HG03432 (cell line): ENCODE data around the gene EIF3I.

Source experiments
- ATAC-seq: cut with Tn5 transposase; IDR thresholded peaks from one replicate; pipeline ENCODE4 v1.9.1; 2021; ENCODE audit warnings: mild to moderate bottlenecking, moderate library complexity; ENCODE audit not compliant: unreplicated experiment

The EIF3I gene

DNA sequence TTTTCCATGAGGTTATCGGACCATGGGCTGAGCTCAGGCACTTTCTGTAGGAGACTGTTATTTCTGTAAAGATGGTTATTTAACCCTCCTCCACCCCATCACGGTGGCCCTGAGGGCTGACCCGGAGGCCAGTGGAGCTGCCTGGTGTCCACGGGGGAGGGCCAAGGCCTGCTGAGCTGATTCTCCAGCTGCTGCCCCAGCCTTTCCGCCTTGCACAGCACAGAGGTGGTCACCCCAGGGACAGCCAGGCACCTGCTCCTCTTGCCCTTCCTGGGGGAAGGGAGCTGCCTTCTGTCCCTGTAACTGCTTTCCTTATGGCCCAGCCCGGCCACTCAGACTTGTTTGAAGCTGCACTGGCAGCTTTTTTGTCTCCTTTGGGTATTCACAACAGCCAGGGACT lies 24.4 kb upstream of the EIF3I start:
- ATAC-seq, result no peak

DNA sequence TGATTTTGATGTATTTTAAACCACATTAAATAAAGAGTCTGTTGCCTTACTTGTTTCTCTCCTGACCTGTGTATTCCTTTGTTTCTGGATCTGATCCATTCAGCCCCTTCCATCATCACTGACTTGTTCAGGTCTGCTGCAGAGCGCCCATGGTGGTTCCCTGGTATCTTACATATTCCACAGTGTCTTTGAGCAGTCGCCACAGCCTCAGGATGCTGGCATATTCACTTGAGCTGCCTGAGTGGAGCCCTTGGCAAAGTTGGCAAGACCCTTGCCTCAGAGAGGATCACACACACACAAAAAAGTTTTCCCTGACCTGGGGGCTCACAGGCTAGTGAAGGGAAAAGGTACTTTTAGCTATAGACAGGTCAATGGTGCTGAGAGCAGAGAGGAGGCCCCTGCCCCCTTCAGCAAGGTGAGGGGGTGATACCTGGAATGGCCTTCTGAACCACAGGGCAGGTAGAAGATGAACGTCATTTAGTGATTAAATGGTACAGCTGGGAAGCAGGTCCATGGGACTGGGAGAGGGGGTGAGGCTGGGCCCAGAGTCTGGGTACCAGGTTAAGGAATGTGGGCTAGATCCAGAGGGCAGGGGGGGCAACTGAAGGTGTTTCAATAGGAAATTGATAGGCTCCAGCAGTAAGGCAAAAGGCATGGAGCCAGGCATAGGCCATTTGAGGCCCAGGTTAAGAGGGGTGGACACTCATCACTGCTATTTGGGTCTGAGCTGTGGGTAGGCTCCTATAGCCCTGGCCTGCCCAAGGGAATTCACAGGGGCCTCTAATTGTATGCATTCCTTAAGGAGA lies 23.8 kb upstream of the EIF3I start:
- ATAC-seq, result no peak

DNA sequence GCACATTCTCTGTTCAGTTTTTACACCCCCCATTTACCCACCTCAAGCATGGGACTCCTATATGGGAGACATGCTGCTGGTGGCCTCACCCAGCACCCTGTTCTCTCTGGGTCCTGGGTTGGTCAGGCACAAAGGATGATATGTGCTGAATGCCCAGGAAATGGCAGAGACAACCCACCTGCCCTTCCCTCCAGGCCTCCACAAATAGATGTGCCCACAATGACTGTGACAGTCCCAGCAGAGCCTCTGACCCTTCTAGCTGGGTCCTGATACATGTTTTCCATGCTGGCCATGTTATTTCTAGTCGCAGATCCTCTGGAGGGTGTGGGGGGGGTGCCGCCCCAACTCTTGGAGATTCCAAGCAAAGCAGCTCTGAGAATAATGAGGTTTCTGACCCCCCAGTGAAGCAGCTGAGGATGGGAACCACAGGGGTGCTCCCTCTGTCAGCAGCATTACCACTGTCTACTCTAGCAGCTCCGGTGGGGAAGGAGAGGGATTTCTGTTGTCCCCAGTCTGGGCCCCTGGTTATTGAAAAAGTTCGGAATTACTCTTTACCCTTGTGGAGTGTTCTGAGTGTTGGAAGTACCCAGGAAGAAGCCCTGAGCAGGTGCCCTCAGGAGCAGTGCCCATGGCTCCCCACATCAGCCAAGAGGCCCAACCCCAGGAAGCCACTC lies 23.0 kb upstream of the EIF3I start:
- ATAC-seq, result no peak

DNA sequence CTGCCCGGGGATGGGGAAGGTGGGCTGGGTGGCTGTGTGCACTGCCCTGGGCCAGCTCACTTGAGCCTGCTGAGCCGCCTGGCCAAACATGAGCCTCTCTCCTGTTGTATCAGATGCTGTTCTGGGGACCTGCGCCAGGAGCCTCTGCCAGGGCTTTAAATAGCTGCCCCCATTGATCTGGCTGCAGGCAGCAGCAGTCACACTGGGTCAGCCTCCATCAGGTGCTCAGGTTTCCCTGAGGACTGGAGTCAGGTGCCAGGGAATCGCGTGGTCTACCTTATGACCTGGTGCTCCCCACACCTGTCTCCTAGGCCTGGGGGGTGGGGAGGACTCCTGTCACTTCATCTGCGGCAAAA lies 22.5 kb upstream of the EIF3I start:
- no peak for ATAC-seq

DNA sequence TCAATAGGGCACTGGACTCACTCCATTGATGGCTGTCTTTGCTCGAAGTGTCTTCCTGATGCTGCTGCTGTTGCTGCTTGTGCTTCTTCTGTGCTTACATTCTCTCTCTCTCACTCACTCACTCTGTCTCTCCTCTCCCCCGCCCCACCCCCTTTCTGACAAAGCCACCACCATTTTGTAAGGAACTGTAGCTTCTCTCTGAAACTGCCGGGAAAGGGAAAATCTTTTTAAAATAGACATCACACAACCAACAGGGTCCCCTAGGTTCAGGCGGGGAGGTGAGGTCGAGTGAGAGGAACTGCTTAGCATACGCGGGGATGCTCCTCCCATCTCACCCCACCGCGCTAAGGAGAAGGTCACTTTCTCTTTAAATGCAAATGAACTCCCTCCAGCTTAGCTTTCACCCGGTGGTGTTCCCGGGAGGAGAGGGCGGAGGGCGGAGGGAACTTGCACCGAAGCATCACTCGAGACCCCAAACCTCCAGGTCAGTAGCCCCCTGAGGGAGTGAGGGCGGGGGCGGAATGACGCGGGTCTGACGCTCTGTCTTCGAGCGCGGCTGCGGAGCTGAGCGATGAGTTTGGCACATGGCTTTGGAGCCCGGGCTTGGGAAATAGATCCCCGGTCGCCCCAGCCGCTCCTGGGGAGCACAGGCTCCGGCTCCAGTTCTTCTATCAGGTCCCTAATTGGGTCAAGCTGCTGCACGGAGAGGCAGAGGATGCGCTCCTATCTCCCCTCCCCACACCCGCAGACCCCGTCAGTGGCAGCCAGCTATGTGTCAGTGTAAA lies 21.8 kb upstream of the EIF3I start, which contains the start of gene CCDC28B:
CCDC28B (plus strand) TSS at position 370 of the 785 bp plus-strand sequence. CDS start 1,341 bp downstream, outside the sequence.
- peak; percentile 37 for ATAC-seq

DNA sequence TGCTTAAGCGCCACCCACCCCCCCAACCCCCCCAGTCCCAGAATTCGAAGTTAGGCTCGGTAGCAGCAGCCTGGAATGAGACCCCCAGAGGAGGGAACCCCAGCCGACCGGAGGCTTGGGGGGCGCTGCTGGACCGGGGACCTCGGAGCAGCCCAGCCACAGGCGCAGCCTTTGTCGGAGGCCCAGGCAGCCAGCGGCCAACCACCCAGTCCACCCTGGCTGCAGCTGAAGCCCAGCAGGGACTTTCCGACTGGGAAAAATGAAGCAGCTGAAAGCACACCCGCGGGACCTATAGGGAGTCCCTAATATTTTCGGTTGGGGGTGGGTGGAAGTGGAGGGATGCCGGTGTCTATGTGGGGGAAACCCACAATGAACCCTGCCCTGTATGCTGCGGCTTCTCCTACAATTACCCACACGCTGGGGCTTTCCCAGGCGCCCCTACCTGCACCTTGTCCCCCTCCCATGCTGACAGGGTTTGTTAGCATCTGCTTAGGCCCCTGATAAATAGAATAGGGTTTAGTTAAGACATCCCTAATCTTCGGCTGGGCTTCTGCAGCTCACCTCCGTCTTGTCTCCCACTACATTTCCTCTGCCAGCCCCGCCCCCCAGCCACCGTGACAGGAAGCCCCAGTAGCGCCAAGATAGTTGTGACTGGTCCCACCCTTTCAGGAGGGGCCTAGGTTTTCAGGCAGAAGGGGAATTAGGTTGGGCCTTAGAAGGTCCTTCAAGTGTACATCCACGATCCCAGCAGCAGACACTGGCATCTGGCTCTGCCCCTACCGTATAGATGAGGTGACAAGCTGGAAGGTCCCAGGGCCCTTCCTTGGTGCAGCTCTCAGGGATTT lies 21.0 kb upstream of the EIF3I start:
- peak; percentile 34 for ATAC-seq

DNA sequence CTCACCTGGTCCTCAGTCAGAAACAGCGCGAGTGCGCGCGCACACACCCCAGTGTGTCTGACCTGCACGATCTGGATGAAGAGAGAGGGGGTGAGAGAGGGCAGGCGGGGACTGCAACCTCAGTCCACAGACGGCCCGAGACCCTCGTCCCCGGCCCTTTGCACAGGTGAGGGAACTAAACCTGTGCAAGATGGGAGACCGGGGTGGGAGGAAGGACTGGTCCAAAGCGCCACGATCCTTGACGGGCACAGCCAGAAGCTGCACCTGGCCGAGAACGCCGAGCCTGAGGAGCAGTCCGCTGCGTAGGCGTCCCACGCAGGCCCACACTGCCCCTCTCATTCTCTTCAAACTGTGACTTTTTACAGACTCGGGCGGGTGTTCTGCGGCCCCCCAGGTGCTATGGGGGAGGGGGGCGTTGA lies 17.3 kb upstream of the EIF3I start:
- no peak for ATAC-seq

DNA sequence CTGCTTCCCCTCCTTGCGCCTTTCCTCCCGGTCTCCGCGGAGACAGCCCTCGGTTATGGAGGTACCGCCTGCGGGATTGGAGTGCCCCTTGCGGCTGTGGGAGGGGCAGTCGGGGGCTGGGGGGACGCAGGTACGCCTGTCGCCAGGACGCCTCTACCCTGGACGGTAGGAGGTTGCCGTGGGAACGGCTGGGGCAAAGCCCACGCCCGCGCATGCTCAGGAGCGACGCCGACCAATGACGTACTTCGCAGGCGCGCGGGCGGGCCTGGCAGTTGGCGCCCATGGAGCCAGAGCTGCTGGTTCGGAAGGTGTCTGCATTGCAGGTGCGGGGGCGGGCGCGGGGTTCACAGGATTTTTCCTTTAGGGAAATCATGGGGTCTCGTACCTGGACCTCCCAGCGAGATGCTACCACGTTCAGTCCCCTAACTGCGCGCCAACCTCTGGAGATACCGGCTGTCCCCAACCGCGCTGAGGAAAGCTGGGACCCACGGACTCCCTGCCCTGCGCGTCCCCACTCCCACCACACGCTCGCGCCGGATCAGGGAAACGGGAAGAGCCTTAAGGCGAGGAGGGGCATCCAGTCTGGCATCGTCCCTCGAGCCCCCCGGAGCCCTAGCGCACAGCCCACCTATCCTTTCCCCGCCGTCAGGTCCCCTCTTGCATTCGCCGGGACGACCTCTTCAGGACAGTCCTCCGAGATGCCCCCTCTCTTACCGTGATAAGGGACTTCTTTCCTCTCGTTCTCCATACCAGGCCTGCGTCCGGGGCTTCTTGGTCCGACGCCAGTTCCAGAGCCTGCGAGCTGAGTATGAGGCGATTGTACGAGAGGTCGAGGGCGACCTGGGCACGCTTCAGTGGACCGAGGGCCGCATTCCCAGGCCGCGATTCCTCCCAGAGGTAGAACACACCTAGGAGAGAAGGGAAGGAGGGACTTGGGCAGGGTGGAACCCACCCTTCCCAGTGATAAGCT lies 16.5 kb upstream of the EIF3I start, which contains the start of gene IQCC:
IQCC (plus strand) TSS at position 271 of the 970 bp plus-strand sequence; CDS start at position 282, 11 bp downstream.
- ATAC-seq, result peak; percentile 63

DNA sequence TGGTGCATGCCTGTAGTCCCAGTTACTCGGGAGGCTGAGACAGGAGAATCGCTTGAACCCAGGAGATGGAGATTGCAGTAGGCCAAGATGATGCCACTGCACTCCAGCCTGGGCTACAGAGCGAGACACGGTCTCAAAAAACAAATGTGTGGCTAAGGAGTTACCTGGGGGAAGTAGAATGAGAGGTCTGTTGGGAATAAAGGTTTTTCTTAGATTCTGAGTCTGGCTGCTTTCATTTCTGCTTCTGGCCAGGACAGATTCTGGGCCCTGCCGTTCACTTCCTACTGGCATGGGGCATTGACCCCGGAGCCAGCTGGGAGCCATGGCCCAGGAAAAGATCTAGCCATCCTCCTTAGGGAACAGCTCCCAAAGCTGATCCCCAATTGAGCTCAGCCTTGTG lies 13.7 kb upstream of the EIF3I start:
- ATAC-seq, result no peak

DNA sequence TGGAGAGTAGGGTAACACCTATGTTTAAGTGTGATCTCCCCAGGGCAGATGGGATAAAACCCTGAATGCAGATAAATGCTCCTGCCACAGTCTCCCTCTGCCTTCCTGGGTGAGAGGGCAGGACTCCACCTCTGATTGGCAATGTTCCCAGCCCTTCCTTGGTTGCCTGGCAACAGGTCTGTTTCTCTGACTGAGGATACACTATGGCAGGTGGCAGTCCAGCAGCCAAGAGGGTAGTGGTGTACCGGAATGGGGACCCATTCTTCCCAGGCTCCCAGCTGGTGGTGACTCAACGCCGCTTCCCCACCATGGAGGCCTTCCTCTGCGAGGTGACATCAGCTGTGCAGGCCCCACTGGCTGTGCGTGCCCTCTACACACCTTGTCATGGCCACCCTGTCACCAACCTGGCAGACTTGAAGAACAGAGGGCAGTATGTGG lies 13.3 kb upstream of the EIF3I start, which contains the start of gene DCDC2B:
DCDC2B (plus strand) TSS at position 199 of the 438 bp plus-strand sequence; CDS start at position 204, 5 bp downstream.
- no peak for ATAC-seq

DNA sequence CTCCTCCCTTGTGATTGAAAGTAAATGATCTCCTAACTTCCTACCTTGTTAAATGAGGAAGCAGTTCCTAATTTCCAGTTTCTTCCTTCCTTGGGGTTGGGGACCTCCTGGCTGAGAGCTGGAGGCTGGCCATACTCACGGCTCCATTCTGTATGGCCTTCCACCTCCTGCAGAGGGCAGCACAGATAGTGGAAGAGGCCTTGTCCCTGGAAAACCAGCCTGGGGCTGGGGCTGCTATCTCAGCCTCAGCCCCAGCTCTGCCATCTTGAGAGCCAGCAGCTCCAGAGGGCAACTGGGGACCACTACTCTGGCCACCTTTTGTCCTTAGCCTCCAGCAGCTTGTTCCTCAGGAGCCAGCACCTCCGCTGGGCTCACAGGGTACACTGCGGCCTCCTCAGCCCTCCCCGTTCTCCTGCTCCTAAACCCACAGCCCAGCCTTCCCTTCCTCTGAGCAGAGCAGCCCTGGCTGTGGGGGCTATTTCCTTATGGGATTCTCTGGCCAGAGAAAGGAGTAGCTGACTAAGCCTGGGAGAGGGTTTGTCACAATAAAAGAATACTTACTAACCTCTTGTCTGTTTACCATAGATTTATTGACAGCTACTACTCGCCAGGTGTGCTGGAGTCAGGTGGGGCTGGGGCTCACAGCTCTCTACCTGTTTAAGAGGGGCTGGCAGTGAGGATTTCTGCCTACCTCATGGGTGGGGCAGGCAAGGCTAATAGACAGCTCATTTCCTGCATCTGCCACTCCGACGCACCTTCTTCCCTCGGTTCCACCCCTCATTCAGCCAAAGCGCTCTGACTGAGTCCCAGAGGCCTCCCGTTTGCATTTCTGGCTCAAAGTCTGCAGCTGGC lies 6.4 kb upstream of the EIF3I start:
- ATAC-seq, result no peak

DNA sequence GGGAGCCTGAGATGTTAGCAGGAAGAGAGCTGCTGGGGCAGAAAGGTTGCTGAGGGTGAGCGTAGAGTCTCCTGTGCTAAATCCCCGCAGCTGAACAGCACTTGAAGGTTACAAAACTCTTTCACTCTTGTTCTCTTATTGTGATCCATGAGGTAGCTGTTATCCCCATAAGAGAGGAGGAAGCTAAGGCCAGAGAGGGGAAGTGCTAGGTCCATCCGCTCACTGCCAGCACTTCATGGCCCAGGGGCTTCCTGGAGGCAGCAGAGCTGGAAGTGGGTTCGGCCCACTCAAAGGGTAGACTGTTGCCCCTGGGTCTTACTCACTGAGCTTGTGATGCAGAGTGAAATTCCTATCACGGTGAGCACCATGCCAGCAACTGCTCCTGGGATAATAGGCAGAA lies 5.6 kb upstream of the EIF3I start:
- ATAC-seq, result no peak

DNA sequence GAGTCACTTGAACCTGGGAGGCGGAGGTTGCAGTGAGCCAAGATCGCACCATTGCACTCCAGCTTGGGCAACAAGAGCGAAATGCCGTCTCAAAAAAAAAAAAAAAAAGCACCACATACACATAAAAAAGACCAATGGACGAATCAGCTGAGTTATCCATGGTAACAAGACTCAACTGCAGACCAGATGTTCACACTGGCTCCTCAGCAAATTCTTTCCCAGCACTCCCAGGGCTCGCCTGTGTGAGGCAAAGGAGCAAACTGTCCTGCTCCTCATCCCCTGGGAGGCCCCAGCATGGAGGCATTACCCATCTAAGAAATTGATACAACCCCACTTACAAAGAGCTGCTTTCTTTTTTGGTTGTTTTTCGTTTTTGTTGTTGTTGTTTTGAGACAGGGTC lies 3.2 kb upstream of the EIF3I start:
- no peak for ATAC-seq

DNA sequence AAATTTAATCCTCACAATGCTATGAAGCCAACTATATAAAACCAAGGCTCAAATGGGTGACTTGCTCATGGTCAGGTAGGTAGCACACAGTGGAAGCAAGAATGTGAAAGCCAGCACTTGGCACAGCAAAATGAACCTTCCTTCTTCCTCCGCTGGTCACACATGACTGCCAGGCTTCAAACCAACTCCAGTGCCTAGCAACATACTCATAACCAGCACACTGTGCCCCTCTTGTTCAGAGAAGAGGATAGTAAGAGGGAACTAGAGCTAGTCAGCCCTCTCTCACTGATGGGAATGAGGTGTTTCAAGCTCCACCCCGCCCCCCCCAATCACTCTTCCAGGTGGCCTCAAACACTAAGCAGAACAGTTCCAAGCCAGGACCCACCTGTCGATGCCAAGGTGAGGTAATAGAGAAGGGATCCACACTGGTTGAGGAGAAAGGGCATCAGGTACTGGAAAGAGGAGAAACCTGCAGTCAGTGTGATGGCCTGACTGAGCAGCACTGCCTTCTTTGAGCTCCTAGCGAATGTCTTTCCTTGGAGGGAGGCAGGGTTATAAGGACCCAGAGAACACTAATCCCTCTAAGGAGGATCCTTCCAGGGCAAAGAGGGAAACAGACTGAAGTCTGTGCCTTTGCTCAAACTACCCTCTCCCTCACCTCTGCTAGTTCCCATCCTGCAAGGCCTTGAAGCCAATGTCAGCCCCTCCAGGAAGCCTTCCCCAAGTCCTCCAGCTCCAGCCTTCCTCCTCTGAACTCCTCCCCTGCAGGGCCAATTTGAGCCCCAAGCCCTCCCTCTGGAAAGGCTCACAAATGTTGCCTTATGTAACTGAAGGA lies 1.2 kb upstream of the EIF3I start:
- no peak for ATAC-seq

DNA sequence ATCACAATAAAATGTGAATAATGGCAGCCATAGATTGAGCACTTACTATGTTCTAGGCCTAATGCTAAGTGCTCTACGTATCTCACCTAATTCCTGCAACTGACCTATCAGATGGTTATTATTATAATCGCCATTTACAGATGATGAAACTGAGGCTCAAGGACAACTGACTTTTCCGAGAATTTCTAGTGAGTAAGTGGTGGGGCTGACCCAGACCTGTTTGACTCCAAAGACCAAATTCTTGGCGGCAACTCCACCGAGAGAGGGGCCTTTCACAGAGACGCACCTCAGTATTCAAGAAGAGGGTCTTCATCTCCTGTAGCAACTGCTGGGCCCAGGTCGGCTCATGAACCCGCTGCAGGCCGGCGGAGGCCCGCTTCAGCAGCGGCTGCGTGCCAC lies 627 bp upstream of the EIF3I start:
- no peak for ATAC-seq

DNA sequence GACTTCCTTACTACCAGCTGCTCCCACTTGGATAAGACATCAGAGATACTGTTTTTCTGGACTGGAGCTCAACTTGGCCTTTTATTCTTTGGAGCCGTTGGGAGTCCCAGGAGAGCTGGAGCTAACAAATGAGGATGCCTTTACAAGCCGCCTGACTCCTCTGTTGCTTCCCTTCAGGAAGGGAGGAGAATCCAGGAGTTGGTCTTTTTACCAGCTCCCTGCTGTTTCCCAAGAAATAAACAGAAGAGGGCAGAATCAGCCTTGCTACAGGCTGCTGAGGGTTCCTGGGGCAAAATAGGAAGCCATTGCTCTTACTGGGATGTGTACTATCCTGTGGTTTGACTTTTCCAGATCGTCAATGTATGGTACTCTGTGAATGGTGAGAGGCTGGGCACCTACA lies 1.5 kb downstream of the EIF3I start:
- ATAC-seq, result no peak

DNA sequence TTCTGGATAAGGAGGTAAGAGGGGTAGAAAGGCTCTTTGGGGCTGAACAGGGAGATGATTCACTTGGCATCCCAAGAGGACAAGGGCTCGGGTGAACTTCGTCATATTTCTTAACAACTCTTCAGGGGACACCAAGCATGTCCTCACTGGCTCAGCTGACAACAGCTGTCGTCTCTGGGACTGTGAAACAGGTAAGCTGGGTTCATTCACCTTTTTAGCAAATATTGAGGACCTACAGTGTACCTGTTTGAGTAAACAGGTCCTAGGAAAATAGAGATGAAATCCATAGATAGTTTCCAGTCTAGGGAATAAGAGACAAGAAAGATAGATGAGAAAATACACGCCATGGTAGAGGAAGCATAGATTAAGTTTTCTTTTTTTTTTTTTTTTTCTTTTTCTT lies 2.1 kb downstream of the EIF3I start:
- no peak for ATAC-seq
